ENCODE measurements around the gene ALKBH3. TPM values are rescaled to one million over a fixed set of nuclear protein-coding genes. Genes with fewer than 3 reads are reported as not detected.

Gene ALKBH3
- polyA plus RNA-seq, 1 experiment = 36.5 TPM

GRCh38 chr11:43934601-43935423 lies 54.2 kb downstream of the ALKBH3 start:
- H3K9me3 ChIP-seq (ENCODE audit: control insufficient read depth, insufficient read depth, low read length) = no peaks in the 10 kb centered on the region
- no peak overlapping the region for H3K27ac ChIP-seq (ENCODE audit: low read depth, low read length)
- no peaks in the 10 kb centered on the region for H3K27me3 ChIP-seq (ENCODE audit: control insufficient read depth, insufficient read depth, low read length)
- TF ChIP-seq CTCF (IDR thresholded peaks at IDR 0.05; ENCODE audit: low read depth, low read length) = no peak
- CTCF ChIA-PET = no interaction called here
- DNase-seq (ENCODE audit: low read depth, low spot score) = no peak
- no peak overlapping the region for H3K4me3 ChIP-seq (ENCODE audit: low read depth, low read length)
- POLR2A ChIA-PET = interaction anchor here (1.3 to 2.6 kb wide), 2 partner anchors 11 to 16 kb away, joined by 3 to 13 read pairs; no protein-coding TSS in a partner anchor

GRCh38 chr11:43935424-43935979 lies 54.9 kb downstream of the ALKBH3 start:
- no peak overlapping the region for H3K27ac ChIP-seq (ENCODE audit: low read depth, low read length)
- ChIA-PET CTCF (no interaction called here), POLR2A (no interaction called here)
- H3K9me3 ChIP-seq (ENCODE audit: control insufficient read depth, insufficient read depth, low read length) = no peaks in the 10 kb centered on the region
- H3K4me3 ChIP-seq (ENCODE audit: low read depth, low read length) = no peak overlapping the region
- no peak for TF ChIP-seq CTCF (IDR thresholded peaks at IDR 0.05; ENCODE audit: low read depth, low read length)
- no peak for DNase-seq (ENCODE audit: low read depth, low spot score)
- peaks cover under 1% of the 10 kb centered on the region for H3K27me3 ChIP-seq (ENCODE audit: control insufficient read depth, insufficient read depth, low read length)

- CTCF ChIA-PET = no interaction called here
- H3K4me3 ChIP-seq (ENCODE audit: low read depth, low read length) = no peak overlapping the region
- POLR2A ChIA-PET = no interaction called here
- no peak for TF ChIP-seq CTCF (IDR thresholded peaks at IDR 0.05; ENCODE audit: low read depth, low read length)
- no peak overlapping the region for H3K27ac ChIP-seq (ENCODE audit: low read depth, low read length)
- no peaks in the 10 kb centered on the region for H3K9me3 ChIP-seq (ENCODE audit: control insufficient read depth, insufficient read depth, low read length)
- no peak for DNase-seq (ENCODE audit: low read depth, low spot score)
- H3K27me3 ChIP-seq (ENCODE audit: control insufficient read depth, insufficient read depth, low read length) = peaks cover 6% of the 10 kb centered on the region
Observed at GRCh38 chr11:43936076-43936475, 55.4 kb downstream of the ALKBH3 start.

- CTCF ChIA-PET = interaction anchor here (1.3 to 1.8 kb wide), 2 partner anchors 11 to 48 kb away, joined by 4 to 6 read pairs; no protein-coding TSS in a partner anchor
- DNase-seq (ENCODE audit: low read depth, low spot score) = no peak
- no peaks in the 10 kb centered on the region; the same call in 1 of the 2 replicates for H3K9me3 ChIP-seq (ENCODE audit: control insufficient read depth, insufficient read depth, low read length)
Observed at GRCh38 chr11:43937434-43938411, 57.1 kb downstream of the ALKBH3 start.

More at GRCh38 chr11:43937434-43938411, 57.1 kb downstream of the ALKBH3 start:
- TF ChIP-seq CTCF (IDR thresholded peaks at IDR 0.05; ENCODE audit: low read depth, low read length) = peak; percentile 27
- peaks cover 17% of the 10 kb centered on the region for H3K27me3 ChIP-seq (ENCODE audit: control insufficient read depth, insufficient read depth, low read length)
- no peak overlapping the region for H3K4me3 ChIP-seq (ENCODE audit: low read depth, low read length)
- H3K27ac ChIP-seq (ENCODE audit: low read depth, low read length) = peak overlapping the region; percentile 47
- POLR2A ChIA-PET = no interaction called here

All from AG04450 (cell line).